Brain microvascular endothelial cell (primary cell): ENCODE results near the gene RAD21L1.

Experiments used
- DNase-seq: peaks from one replicate; pipeline ENCODE4 v3.0.0-alpha.2; 2020
- H3K27ac ChIP-seq: fragments of 250-450 bp; sonication (Bioruptor Pico); 2 replicates; pipeline ENCODE4 v1.5.1; 2020; ENCODE audit warnings: mild to moderate bottlenecking, moderate library complexity
- H3K27me3 ChIP-seq: fragments of 250-450 bp; sonication (Bioruptor Pico); replicated peaks from 2 replicates; pipeline ENCODE4 v1.5.1; 2020; ENCODE audit warnings: mild to moderate bottlenecking
- H3K36me3 ChIP-seq: fragments of 250-450 bp; sonication (Bioruptor Pico); replicated peaks from 2 replicates; pipeline ENCODE4 v1.5.1; 2020; ENCODE audit warnings: mild to moderate bottlenecking
- H3K4me3 ChIP-seq: 2 replicates; pipeline ENCODE4 v1.5.1; 2011; ENCODE audit warnings: low read depth, mild to moderate bottlenecking, control low read depth, low read length, moderate library complexity
- CTCF ChIP-seq: IDR thresholded peaks from 2 replicates; pipeline ENCODE4 v1.5.1; 2011; ENCODE audit warnings: low read depth, mild to moderate bottlenecking, moderate library complexity, low read length, control low read depth, inconsistent platforms; ENCODE audit errors: missing control alignments
- in situ Hi-C: cut with HindIII; loops from 2 replicates; pipeline ENCODE4 v1.10.0; 2017; ENCODE audit warnings: low sequenced_read_pairs, low pct_ligation_motif_present

RAD21L1 gene

GRCh38 chr20:1269850-1270249 is 44.0 kb downstream of the RAD21L1 start:
- no peak for TF ChIP-seq CTCF
- H3K4me3 ChIP-seq = no peak overlapping the region
- DNase-seq = no peak
- no peak overlapping the region for H3K27ac ChIP-seq
- no peaks in the 10 kb centered on the region for H3K27me3 ChIP-seq
- no peaks in the 10 kb centered on the region for H3K36me3 ChIP-seq
- in situ Hi-C loops = no loop called here

- Histone ChIP-seq H3K27ac (no peak overlapping the region), H3K4me3 (no peak overlapping the region), H3K27me3 (no peaks in the 10 kb centered on the region), H3K36me3 (no peaks in the 10 kb centered on the region)
- no peak for TF ChIP-seq CTCF
- no peak for DNase-seq
- in situ Hi-C loops = no loop called here
Observed at GRCh38 chr20:1272368-1273100, 46.7 kb downstream of the RAD21L1 start.

- H3K4me3 ChIP-seq = no peak overlapping the region
- in situ Hi-C loops = no loop called here
- H3K27me3 ChIP-seq = no peaks in the 10 kb centered on the region
- TF ChIP-seq CTCF = no peak
- no peak for DNase-seq
- H3K27ac ChIP-seq = no peak overlapping the region
- no peaks in the 10 kb centered on the region for H3K36me3 ChIP-seq
Observed at GRCh38 chr20:1273366-1273765, 47.5 kb downstream of the RAD21L1 start.

GRCh38 chr20:1274485-1275311 is 48.9 kb downstream of the RAD21L1 start:
- in situ Hi-C loops = no loop called here
- H3K4me3 ChIP-seq = no peak overlapping the region
- H3K27ac ChIP-seq = no peak overlapping the region
- H3K27me3 ChIP-seq = no peaks in the 10 kb centered on the region
- H3K36me3 ChIP-seq = no peaks in the 10 kb centered on the region
- no peak for TF ChIP-seq CTCF
- DNase-seq = no peak

- H3K27me3 ChIP-seq = no peaks in the 10 kb centered on the region
- no peaks in the 10 kb centered on the region for H3K36me3 ChIP-seq
- no peak overlapping the region for H3K4me3 ChIP-seq
- in situ Hi-C loops = no loop called here
- no peak for TF ChIP-seq CTCF
- no peak for DNase-seq
- no peak overlapping the region for H3K27ac ChIP-seq
Observed at GRCh38 chr20:1275919-1276318, 50.1 kb downstream of the RAD21L1 start.
